ENCODE measurements around the gene IGSF9. TPM values are rescaled to one million over a fixed set of nuclear protein-coding genes. Genes with fewer than 3 reads are reported as not detected.

IGSF9 gene
- total RNA-seq, 1 donor from 2014 or later, result 2.1 TPM

- Histone ChIP-seq H3K27me3 (ENCODE audit: insufficient read depth, low read length) (peaks cover 9% of the 10 kb centered on the region), H4K20me1 (ENCODE audit: insufficient read depth, low read length) (no peaks in the 10 kb centered on the region), H3K9me3 (ENCODE audit: insufficient read depth, low read depth, low read length) (no peaks in the 10 kb centered on the region), H3K4me2 (ENCODE audit: low read length) (no peak overlapping the region), H3K4me3 (ENCODE audit: insufficient read depth, low read depth, low read length) (no peak overlapping the region), H2AFZ (ENCODE audit: low read depth, low read length) (no peak overlapping the region), H3K79me2 (ENCODE audit: insufficient read depth, low read length) (no peaks in the 10 kb centered on the region), H3K9ac (ENCODE audit: low read length) (no peak overlapping the region), H3K4me1 (ENCODE audit: insufficient read depth, low read length) (no peaks in the 10 kb centered on the region), H3K27ac (ENCODE audit: low read depth, low read length) (no peak overlapping the region), H3K36me3 (ENCODE audit: insufficient read depth, low read length) (no peaks in the 10 kb centered on the region)
- Mint-ChIP-seq H3K27ac (ENCODE audit: unreplicated experiment) (no peak overlapping the region), H3K9me3 (ENCODE audit: unreplicated experiment) (no peaks in the 10 kb centered on the region), H3K27me3 (ENCODE audit: low read depth, unreplicated experiment) (peaks cover 22% of the 10 kb centered on the region), H3K4me3 (ENCODE audit: unreplicated experiment) (no peak overlapping the region), H3K36me3 (ENCODE audit: low read depth, unreplicated experiment) (no peaks in the 10 kb centered on the region), H3K4me1 (ENCODE audit: low read depth, unreplicated experiment) (no peaks in the 10 kb centered on the region)
- DNase-seq (ENCODE audit: low read depth) (no peak), FAIRE-seq (no peak)
- TF ChIP-seq EZH2 (IDR thresholded peaks at IDR 0.05; ENCODE audit: insufficient read depth, low read length) (no peak), CTCF (IDR thresholded peaks at IDR 0.05; ENCODE audit: insufficient read depth, low read depth, low read length) (no peak)
Observed at GRCh38 chr1:159986531-159986930, 41.1 kb upstream of the IGSF9 start.

GRCh38 chr1:159986093-159986492, 40.7 kb upstream of the IGSF9 start:
- H3K4me3 Mint-ChIP-seq (ENCODE audit: unreplicated experiment), result no peak overlapping the region
- H3K4me1 ChIP-seq (ENCODE audit: insufficient read depth, low read length), result no peaks in the 10 kb centered on the region
- no peak for DNase-seq (ENCODE audit: low read depth)
- H3K27ac Mint-ChIP-seq (ENCODE audit: unreplicated experiment), result no peak overlapping the region
- H3K4me2 ChIP-seq (ENCODE audit: low read length), result no peak overlapping the region
- H3K9me3 ChIP-seq (ENCODE audit: insufficient read depth, low read depth, low read length), result no peaks in the 10 kb centered on the region
- no peaks in the 10 kb centered on the region for H3K4me1 Mint-ChIP-seq (ENCODE audit: low read depth, unreplicated experiment)
- no peaks in the 10 kb centered on the region for H4K20me1 ChIP-seq (ENCODE audit: insufficient read depth, low read length)
- peaks cover 22% of the 10 kb centered on the region for H3K27me3 Mint-ChIP-seq (ENCODE audit: low read depth, unreplicated experiment)
- H3K79me2 ChIP-seq (ENCODE audit: insufficient read depth, low read length), result no peaks in the 10 kb centered on the region
- H2AFZ ChIP-seq (ENCODE audit: low read depth, low read length), result no peak overlapping the region
- H3K4me3 ChIP-seq (ENCODE audit: insufficient read depth, low read depth, low read length), result no peak overlapping the region
- no peaks in the 10 kb centered on the region for H3K36me3 Mint-ChIP-seq (ENCODE audit: low read depth, unreplicated experiment)
- H3K27me3 ChIP-seq (ENCODE audit: insufficient read depth, low read length), result peaks cover 9% of the 10 kb centered on the region
- no peak overlapping the region for H3K9ac ChIP-seq (ENCODE audit: low read length)
- no peak for TF ChIP-seq CTCF (IDR thresholded peaks at IDR 0.05; ENCODE audit: insufficient read depth, low read depth, low read length)
- no peak for TF ChIP-seq EZH2 (IDR thresholded peaks at IDR 0.05; ENCODE audit: insufficient read depth, low read length)
- H3K36me3 ChIP-seq (ENCODE audit: insufficient read depth, low read length), result no peaks in the 10 kb centered on the region
- no peak for FAIRE-seq
- no peaks in the 10 kb centered on the region for H3K9me3 Mint-ChIP-seq (ENCODE audit: unreplicated experiment)
- H3K27ac ChIP-seq (ENCODE audit: low read depth, low read length), result no peak overlapping the region

GRCh38 chr1:159985473-159985872, 40.1 kb upstream of the IGSF9 start:
- Mint-ChIP-seq H3K4me3 (ENCODE audit: unreplicated experiment) (no peak overlapping the region), H3K36me3 (ENCODE audit: low read depth, unreplicated experiment) (no peaks in the 10 kb centered on the region), H3K27me3 (ENCODE audit: low read depth, unreplicated experiment) (peaks cover 27% of the 10 kb centered on the region), H3K27ac (ENCODE audit: unreplicated experiment) (no peak overlapping the region), H3K4me1 (ENCODE audit: low read depth, unreplicated experiment) (no peaks in the 10 kb centered on the region), H3K9me3 (ENCODE audit: unreplicated experiment) (no peaks in the 10 kb centered on the region)
- Histone ChIP-seq H3K27ac (ENCODE audit: low read depth, low read length) (no peak overlapping the region), H2AFZ (ENCODE audit: low read depth, low read length) (no peak overlapping the region), H3K36me3 (ENCODE audit: insufficient read depth, low read length) (no peaks in the 10 kb centered on the region), H3K79me2 (ENCODE audit: insufficient read depth, low read length) (no peaks in the 10 kb centered on the region), H3K9ac (ENCODE audit: low read length) (no peak overlapping the region), H3K4me3 (ENCODE audit: insufficient read depth, low read depth, low read length) (no peak overlapping the region), H3K27me3 (ENCODE audit: insufficient read depth, low read length) (peaks cover 9% of the 10 kb centered on the region), H3K4me2 (ENCODE audit: low read length) (no peak overlapping the region), H4K20me1 (ENCODE audit: insufficient read depth, low read length) (no peaks in the 10 kb centered on the region), H3K4me1 (ENCODE audit: insufficient read depth, low read length) (no peaks in the 10 kb centered on the region), H3K9me3 (ENCODE audit: insufficient read depth, low read depth, low read length) (no peaks in the 10 kb centered on the region)
- no peak for DNase-seq (ENCODE audit: low read depth)
- TF ChIP-seq EZH2 (IDR thresholded peaks at IDR 0.05; ENCODE audit: insufficient read depth, low read length), result no peak
- no peak for TF ChIP-seq CTCF (IDR thresholded peaks at IDR 0.05; ENCODE audit: insufficient read depth, low read depth, low read length)
- FAIRE-seq, result no peak
